Loucy (cell line): ENCODE results near the gene SLC26A2.

ENCODE experiments used
- H2AFZ ChIP-seq: fragments of 200-600 bp; sonication (generic); 2 replicates; pipeline ENCODE4 v1.6.0; 2016; ENCODE audit warnings: antibody characterized with exemption, mild to moderate bottlenecking, low read length, moderate library complexity
- H3F3A ChIP-seq: fragments of 200-600 bp; 2 replicates; pipeline ENCODE4 v1.6.0; 2016; ENCODE audit warnings: antibody characterized with exemption, low read depth, mild to moderate bottlenecking
- H3K27me3 ChIP-seq: fragments of 200-600 bp; sonication (generic); 2 replicates; pipeline ENCODE4 v1.6.1; 2014; ENCODE audit warnings: low read length, mild to moderate bottlenecking; ENCODE audit not compliant: insufficient read depth, poor library complexity, severe bottlenecking
- H3K36me3 ChIP-seq: fragments of 200-600 bp; sonication (generic); 2 replicates; pipeline ENCODE4 v1.6.1; 2016; ENCODE audit warnings: low read length; ENCODE audit not compliant: insufficient read depth
- H3K4me1 ChIP-seq: fragments of 200-600 bp; sonication (generic); 2 replicates; pipeline ENCODE4 v1.5.1; 2014; ENCODE audit warnings: low read length, mild to moderate bottlenecking; ENCODE audit not compliant: insufficient read depth, poor library complexity, severe bottlenecking
- H3K4me2 ChIP-seq: fragments of 200-600 bp; sonication (generic); 2 replicates; pipeline ENCODE4 v1.6.0; 2014; ENCODE audit warnings: antibody characterized with exemption, low read length, low read depth, mild to moderate bottlenecking; ENCODE audit not compliant: poor library complexity, severe bottlenecking
- H3K4me3 ChIP-seq: fragments of 200-600 bp; sonication (generic); 2 replicates; pipeline ENCODE4 v1.5.1; 2014; ENCODE audit warnings: low read length, mild to moderate bottlenecking, mixed read lengths; ENCODE audit not compliant: poor library complexity, severe bottlenecking
- H3K79me2 ChIP-seq: fragments of 200-600 bp; sonication (generic); 2 replicates; pipeline ENCODE4 v1.6.1; 2014; ENCODE audit warnings: low read length; ENCODE audit not compliant: insufficient read depth
- H3K9ac ChIP-seq: fragments of 200-600 bp; sonication (generic); 2 replicates; pipeline ENCODE4 v1.6.0; 2014; ENCODE audit warnings: mild to moderate bottlenecking, low read depth, low read length, moderate library complexity; ENCODE audit not compliant: poor library complexity, severe bottlenecking
- H3K9me2 ChIP-seq: fragments of 200-600 bp; sonication (generic); replicated peaks from 2 replicates; pipeline ENCODE4 v1.6.1; 2016; ENCODE audit warnings: low read depth, low read length, mixed read lengths
- H3K9me3 ChIP-seq: fragments of 200-600 bp; sonication (generic); 2 replicates; pipeline ENCODE4 v1.6.1; 2014; ENCODE audit warnings: mild to moderate bottlenecking, antibody characterized with exemption, low read length, low read depth; ENCODE audit not compliant: insufficient read depth
- H4K20me1 ChIP-seq: fragments of 200-600 bp; sonication (generic); 2 replicates; pipeline ENCODE4 v1.6.0; 2014; ENCODE audit warnings: antibody characterized with exemption, low read length, mild to moderate bottlenecking; ENCODE audit not compliant: insufficient read depth, poor library complexity, severe bottlenecking
- CTCF ChIP-seq: fragments of 200-600 bp; sonication (generic); conservative IDR thresholded peaks from 2 replicates; pipeline ENCODE4 v1.5.1; 2014; ENCODE audit warnings: mild to moderate bottlenecking, antibody characterized with exemption, low read length
- EZH2phosphoT487 ChIP-seq: fragments of 200-600 bp; IDR thresholded peaks from 2 replicates; pipeline ENCODE4 v1.6.1; 2018; ENCODE audit warnings: antibody characterized with exemption, mild to moderate bottlenecking, moderate library complexity, borderline replicate concordance

SLC26A2 gene

GRCh38 chr5:149963729-149964128 lies 3.2 kb downstream of the SLC26A2 start:
- Histone ChIP-seq H4K20me1 (no peaks in the 10 kb centered on the region), H3K9me3 (no peaks in the 10 kb centered on the region), H3K4me3 (no peak overlapping the region), H3K79me2 (peaks cover 3% of the 10 kb centered on the region; the same call in 1 of the 2 replicates), H3K36me3 (no peaks in the 10 kb centered on the region), H2AFZ (no peak overlapping the region), H3F3A (no peaks in the 10 kb centered on the region), H3K4me1 (peaks cover 19% of the 10 kb centered on the region), H3K9ac (no peak overlapping the region), H3K9me2 (no peaks in the 10 kb centered on the region), H3K27me3 (no peaks in the 10 kb centered on the region), H3K4me2 (no peak overlapping the region)
- TF ChIP-seq CTCF: no peak

GRCh38 chr5:149966946-149967345 lies 6.4 kb downstream of the SLC26A2 start:
- Histone ChIP-seq H3K27me3 (no peaks in the 10 kb centered on the region), H3K4me1 (peaks cover 1% of the 10 kb centered on the region), H3F3A (no peaks in the 10 kb centered on the region), H3K4me2 (no peak overlapping the region), H3K9ac (no peak overlapping the region), H3K9me2 (no peaks in the 10 kb centered on the region), H3K4me3 (no peak overlapping the region), H3K79me2 (no peaks in the 10 kb centered on the region; the same call in 1 of the 2 replicates), H4K20me1 (no peaks in the 10 kb centered on the region), H3K9me3 (no peaks in the 10 kb centered on the region), H3K36me3 (no peaks in the 10 kb centered on the region), H2AFZ (no peak overlapping the region)
- no peak for TF ChIP-seq CTCF
- TF ChIP-seq EZH2phosphoT487: no peak

- H3F3A ChIP-seq: no peaks in the 10 kb centered on the region
- H3K4me2 ChIP-seq: no peak overlapping the region
- no peak overlapping the region for H3K9ac ChIP-seq
- H3K36me3 ChIP-seq: no peaks in the 10 kb centered on the region
- no peaks in the 10 kb centered on the region for H3K27me3 ChIP-seq
- H3K4me3 ChIP-seq: no peak overlapping the region
- no peaks in the 10 kb centered on the region for H3K9me2 ChIP-seq
- H2AFZ ChIP-seq: no peak overlapping the region
- H3K9me3 ChIP-seq: no peaks in the 10 kb centered on the region
- no peaks in the 10 kb centered on the region for H3K79me2 ChIP-seq
- no peaks in the 10 kb centered on the region for H4K20me1 ChIP-seq
- TF ChIP-seq EZH2phosphoT487 (no peak), CTCF (no peak)
- H3K4me1 ChIP-seq: no peaks in the 10 kb centered on the region
These were observed 8.8 kb downstream of the SLC26A2 start for GRCh38 chr5:149969181-149969930.
